Mammary epithelial cell (primary cell): ENCODE measurements around the gene IMMP2L.

Source experiments
- CTCF ChIP-seq, 2 donors: IDR thresholded peaks in 1 of 2; conservative IDR thresholded peaks in 1 of 2; 2 replicates each; pipeline ENCODE4 v1.5.1; 2011 to 2012; ENCODE audit warnings: inconsistent platforms in 2 of 2, low read length in 2 of 2, mild to moderate bottlenecking in 2 of 2, control low read depth in 1 of 2, low read depth in 1 of 2; ENCODE audit not compliant: insufficient read depth in 1 of 2; ENCODE audit errors: extremely low read depth in 1 of 2
- EZH2 ChIP-seq: IDR thresholded peaks from 2 replicates; pipeline ENCODE4 v1.6.1; 2012; ENCODE audit warnings: low read length, inconsistent platforms, borderline replicate concordance

- no peak for TF ChIP-seq CTCF (conservative IDR thresholded peaks at IDR 0.05 in 1 of 2, IDR thresholded peaks at IDR 0.05 in 1 of 2; ENCODE audit: extremely low read depth in 1 of 2, insufficient read depth in 1 of 2, low read depth in 1 of 2, low read length in 2 of 2)
- TF ChIP-seq EZH2 = no peak
Measured at GRCh38 chr7:110975486-110975885, 586.8 kb downstream of the IMMP2L start.
